ENCODE results near the gene HEMGN. TPM values are rescaled to one million over a fixed set of nuclear protein-coding genes. Genes with fewer than 3 reads are reported as not detected.

Gene HEMGN
- total RNA-seq, 1 donor from 2014 or later: not detected

DNA sequence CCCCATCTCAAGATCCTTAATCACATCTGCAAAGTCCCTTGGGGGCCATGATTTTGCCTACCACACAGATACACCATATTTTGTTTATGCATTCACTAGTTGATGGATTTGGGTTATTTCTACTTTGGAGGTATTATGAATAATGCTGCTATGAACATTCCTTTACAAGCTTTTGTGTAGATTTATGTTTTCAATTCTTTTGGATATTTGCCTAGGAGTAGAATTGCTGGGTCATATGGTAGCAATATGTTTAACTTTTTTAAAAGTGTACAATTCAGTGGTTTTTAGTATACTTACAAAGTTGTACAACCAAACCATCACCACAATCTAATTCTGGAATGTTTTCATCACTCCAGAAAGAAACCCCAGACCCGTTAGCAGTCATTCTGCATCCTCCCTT, 37.4 kb upstream of the HEMGN start:
- peaks cover 6% of the 10 kb centered on the region for H3K4me1 ChIP-seq
- H3K9me3 ChIP-seq: no peaks in the 10 kb centered on the region
- H3K27me3 ChIP-seq: no peaks in the 10 kb centered on the region
- H3K27ac ChIP-seq: no peak overlapping the region
- DNase-seq (ENCODE audit: extremely low spot score in 2 of 2): no peak
- TF ChIP-seq, protein P1, sequence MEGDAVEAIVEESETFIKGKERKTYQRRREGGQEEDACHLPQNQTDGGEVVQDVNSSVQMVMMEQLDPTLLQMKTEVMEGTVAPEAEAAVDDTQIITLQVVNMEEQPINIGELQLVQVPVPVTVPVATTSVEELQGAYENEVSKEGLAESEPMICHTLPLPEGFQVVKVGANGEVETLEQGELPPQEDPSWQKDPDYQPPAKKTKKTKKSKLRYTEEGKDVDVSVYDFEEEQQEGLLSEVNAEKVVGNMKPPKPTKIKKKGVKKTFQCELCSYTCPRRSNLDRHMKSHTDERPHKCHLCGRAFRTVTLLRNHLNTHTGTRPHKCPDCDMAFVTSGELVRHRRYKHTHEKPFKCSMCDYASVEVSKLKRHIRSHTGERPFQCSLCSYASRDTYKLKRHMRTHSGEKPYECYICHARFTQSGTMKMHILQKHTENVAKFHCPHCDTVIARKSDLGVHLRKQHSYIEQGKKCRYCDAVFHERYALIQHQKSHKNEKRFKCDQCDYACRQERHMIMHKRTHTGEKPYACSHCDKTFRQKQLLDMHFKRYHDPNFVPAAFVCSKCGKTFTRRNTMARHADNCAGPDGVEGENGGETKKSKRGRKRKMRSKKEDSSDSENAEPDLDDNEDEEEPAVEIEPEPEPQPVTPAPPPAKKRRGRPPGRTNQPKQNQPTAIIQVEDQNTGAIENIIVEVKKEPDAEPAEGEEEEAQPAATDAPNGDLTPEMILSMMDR (IDR thresholded peaks at IDR 0.05): no peak
- TF ChIP-seq POLR2A (IDR thresholded peaks at IDR 0.05): no peak
- no peak for TF ChIP-seq POLR2AphosphoS5 (IDR thresholded peaks at IDR 0.05; ENCODE audit: insufficient read depth in 1 of 2, low read depth in 1 of 2)
- intact Hi-C loops (cut with DNase I): no loop called here
- H3K4me3 ChIP-seq: no peak overlapping the region
- H3K36me3 ChIP-seq: no peaks in the 10 kb centered on the region

DNA sequence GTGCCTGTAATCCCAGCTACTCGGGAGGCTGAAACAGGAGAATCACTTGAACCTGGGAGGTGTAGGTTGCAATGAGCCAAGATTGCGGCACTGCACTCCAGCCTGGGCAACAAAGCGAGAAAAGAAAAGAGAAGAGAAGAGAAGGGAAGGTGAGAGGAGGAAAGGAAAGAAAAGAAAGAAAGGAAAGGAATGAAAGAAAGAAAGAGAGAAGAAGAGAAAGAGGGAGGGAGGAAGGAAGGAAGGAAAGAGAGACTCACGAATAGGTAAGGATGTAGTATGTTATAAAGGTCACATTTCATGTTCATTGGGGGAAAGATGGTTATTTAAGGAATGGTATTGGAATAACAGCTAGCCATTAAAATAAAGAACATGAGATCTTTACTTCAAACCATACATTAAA, 34.8 kb upstream of the HEMGN start:
- TF ChIP-seq POLR2AphosphoS5 (IDR thresholded peaks at IDR 0.05; ENCODE audit: insufficient read depth in 1 of 2, low read depth in 1 of 2) (no peak), POLR2A (IDR thresholded peaks at IDR 0.05) (no peak)
- TF ChIP-seq, protein P1 (IDR thresholded peaks at IDR 0.05): no peak
- intact Hi-C loops (cut with DNase I): no loop called here

DNA sequence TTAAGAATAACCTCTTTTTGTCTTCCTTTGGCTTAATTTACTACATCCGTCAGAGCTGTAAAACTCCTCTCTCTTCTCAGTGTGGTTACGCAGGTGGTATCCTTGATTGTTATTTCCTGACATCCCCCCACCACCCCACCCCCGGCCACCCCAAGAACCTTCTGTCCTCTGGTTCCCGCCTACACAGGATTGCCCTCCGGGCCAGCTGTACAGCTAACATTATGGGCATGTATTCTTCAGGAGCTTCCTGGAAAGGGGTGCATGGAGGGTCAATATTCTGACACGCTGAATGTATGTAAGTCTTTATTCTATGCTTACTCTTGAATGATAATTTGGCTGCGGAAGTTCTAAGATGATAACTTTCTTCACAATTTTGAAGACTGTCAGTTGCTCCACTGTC, 32.2 kb upstream of the HEMGN start:
- Histone ChIP-seq H3K27me3 (no peaks in the 10 kb centered on the region), H3K27ac (no peak overlapping the region), H3K9me3 (no peaks in the 10 kb centered on the region), H3K4me3 (no peak overlapping the region), H3K36me3 (no peaks in the 10 kb centered on the region), H3K4me1 (no peaks in the 10 kb centered on the region)
- no peak for DNase-seq (ENCODE audit: extremely low spot score in 2 of 2)
- intact Hi-C loops (cut with DNase I): no loop called here
- TF ChIP-seq, protein P1 (IDR thresholded peaks at IDR 0.05): no peak
- TF ChIP-seq POLR2AphosphoS5 (IDR thresholded peaks at IDR 0.05; ENCODE audit: insufficient read depth in 1 of 2, low read depth in 1 of 2) (no peak), POLR2A (IDR thresholded peaks at IDR 0.05) (no peak)

More for the DNA sequence above, 34.8 kb upstream of the HEMGN start:
- Histone ChIP-seq H3K36me3 (no peaks in the 10 kb centered on the region), H3K27me3 (no peaks in the 10 kb centered on the region), H3K9me3 (no peaks in the 10 kb centered on the region), H3K27ac (no peak overlapping the region), H3K4me3 (no peak overlapping the region), H3K4me1 (no peaks in the 10 kb centered on the region)
- no peak for DNase-seq (ENCODE audit: extremely low spot score in 2 of 2)

DNA sequence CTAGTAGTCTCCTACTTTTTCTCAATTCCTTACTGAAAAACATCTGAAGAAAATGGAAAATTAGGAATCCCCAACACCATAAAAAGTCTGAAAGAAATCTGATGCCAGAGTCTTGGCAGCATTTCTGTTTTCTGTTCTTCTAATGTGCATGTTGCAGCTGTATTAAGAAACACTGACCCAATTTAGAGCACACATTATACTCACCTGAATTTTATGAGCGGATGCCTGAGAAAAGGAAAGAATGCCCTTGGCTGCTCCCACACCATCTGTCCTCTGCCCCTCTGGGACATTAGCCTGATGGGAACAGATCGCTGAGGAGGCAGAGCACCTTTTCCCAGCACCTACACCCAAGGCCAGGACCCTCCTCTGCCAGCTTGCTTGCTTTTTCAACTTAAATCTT, 31.0 kb upstream of the HEMGN start:
- no peak overlapping the region for H3K4me3 ChIP-seq
- no peaks in the 10 kb centered on the region for H3K4me1 ChIP-seq
- H3K9me3 ChIP-seq: no peaks in the 10 kb centered on the region
- no peak for DNase-seq (ENCODE audit: extremely low spot score in 2 of 2)
- no peak for TF ChIP-seq POLR2AphosphoS5 (IDR thresholded peaks at IDR 0.05; ENCODE audit: insufficient read depth in 1 of 2, low read depth in 1 of 2)
- no peak for TF ChIP-seq POLR2A (IDR thresholded peaks at IDR 0.05)
- TF ChIP-seq, protein P1 (IDR thresholded peaks at IDR 0.05): no peak
- intact Hi-C loops (cut with DNase I): no loop called here
- H3K36me3 ChIP-seq: no peaks in the 10 kb centered on the region
- H3K27me3 ChIP-seq: no peaks in the 10 kb centered on the region
- no peak overlapping the region for H3K27ac ChIP-seq

DNA sequence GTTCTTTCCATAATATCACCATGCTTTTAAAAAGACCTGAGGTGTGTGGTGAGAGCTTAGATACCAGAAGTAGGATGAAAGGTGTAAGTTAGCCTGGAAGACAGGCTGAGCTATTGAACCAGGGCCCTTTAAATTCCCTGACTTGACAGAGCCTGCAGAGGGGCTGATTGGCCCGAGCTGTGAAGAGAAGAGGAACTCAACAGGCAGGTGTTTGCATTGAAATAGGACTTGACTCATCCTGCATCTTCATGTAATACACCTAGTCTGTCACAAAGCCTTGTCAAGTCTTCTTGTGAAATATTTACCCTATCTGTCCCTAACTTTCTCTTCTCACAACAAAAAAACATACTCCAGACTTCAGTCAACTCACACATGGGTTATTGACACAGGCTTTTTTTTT, 28.5 kb upstream of the HEMGN start:
- TF ChIP-seq POLR2A (IDR thresholded peaks at IDR 0.05) (no peak), POLR2AphosphoS5 (IDR thresholded peaks at IDR 0.05; ENCODE audit: insufficient read depth in 1 of 2, low read depth in 1 of 2) (no peak)
- TF ChIP-seq, protein P1 (IDR thresholded peaks at IDR 0.05): no peak
- intact Hi-C loops (cut with DNase I): no loop called here
- Histone ChIP-seq H3K36me3 (no peaks in the 10 kb centered on the region), H3K9me3 (no peaks in the 10 kb centered on the region), H3K27me3 (no peaks in the 10 kb centered on the region), H3K4me3 (no peak overlapping the region), H3K4me1 (no peaks in the 10 kb centered on the region), H3K27ac (no peak overlapping the region)
- no peak for DNase-seq (ENCODE audit: extremely low spot score in 2 of 2)
